Measurements from ENCODE around the gene VWF. TPM values are rescaled to one million over a fixed set of nuclear protein-coding genes. Genes with fewer than 3 reads are reported as not detected.

The VWF gene
- total and polyA plus RNA-seq, 2 of the 13 experiments (the other 11 are each of a cell fraction or from before 2014, with no cell fraction given), result 0.20 to 0.25 TPM

- no peak for TF ChIP-seq HMGXB3 (CRISPR knock-in tag; IDR thresholded peaks at IDR 0.05; ENCODE audit: borderline replicate concordance)
- no peak for TF ChIP-seq ZBTB40 (IDR thresholded peaks at IDR 0.05)
- TF ChIP-seq ZBTB40 (CRISPR knock-in tag; IDR thresholded peaks at IDR 0.05), result peak; percentile 71
- peak; percentile 44; the same call in 1 of the 2 replicates for TF ChIP-seq NFKB2 (CRISPR knock-in tag; IDR thresholded peaks at IDR 0.05; ENCODE audit: borderline replicate concordance)
- no peak for TF ChIP-seq SALL2 (CRISPR knock-in tag; IDR thresholded peaks at IDR 0.05)
- TF ChIP-seq ZFP37 (CRISPR knock-in tag; IDR thresholded peaks at IDR 0.05; ENCODE audit: borderline replicate concordance), result 0 out of 2 replicates have a peak, but pooled peaks have one; percentile 81
- peak; percentile 71; the same call in 1 of the 2 replicates for TF ChIP-seq ZNF710 (CRISPR knock-in tag; IDR thresholded peaks at IDR 0.05; ENCODE audit: borderline replicate concordance)
- peak; percentile 70; the same call in 1 of the 2 replicates for TF ChIP-seq ZNF276 (CRISPR knock-in tag; IDR thresholded peaks at IDR 0.05; ENCODE audit: low read depth)
- peak; percentile 57; the same call in 1 of the 2 replicates for TF ChIP-seq HIVEP1 (CRISPR knock-in tag; IDR thresholded peaks at IDR 0.05)
- 0 out of 2 replicates have a peak, but pooled peaks have one; percentile 69 for TF ChIP-seq HES4 (CRISPR knock-in tag; IDR thresholded peaks at IDR 0.05; ENCODE audit: borderline replicate concordance)
Observed at GRCh38 chr12:6058481-6059161, 65.8 kb downstream of the VWF start (continued).

Measured in HepG2 (cell line).